K562 (cell line): ENCODE data around the gene KLHL29. TPM values are rescaled to one million over a fixed set of nuclear protein-coding genes. Genes with fewer than 3 reads are reported as not detected.

ENCODE experiments used
- CSDE1 ChIP-seq, 2 experiments: fragments of 450-650 bp; IDR thresholded peaks; 2 replicates each; pipeline ENCODE4 v1.6.1; 2016; ENCODE audit warnings: mild to moderate bottlenecking in 1 of 2
- MBD1 ChIP-seq: fragments of 250-450 bp; sonication (Bioruptor Pico); IDR thresholded peaks from 2 replicates; pipeline ENCODE4 v1.8.0; 2022; ENCODE audit warnings: inconsistent platforms
- ZNF431 ChIP-seq: sonication (generic); formaldehyde crosslinking; IDR thresholded peaks from 2 replicates; pipeline ENCODE4 v1.8.0; 2022; ENCODE audit warnings: mild to moderate bottlenecking, missing genetic modification reagents
- ZNF561 ChIP-seq: fragments of 450-650 bp; formaldehyde crosslinking; conservative IDR thresholded peaks from 2 replicates; pipeline ENCODE4 v1.4.0; 2020; ENCODE audit warnings: mild to moderate bottlenecking, moderate library complexity
- ZNF609 ChIP-seq: sonication (generic); formaldehyde crosslinking; IDR thresholded peaks from 2 replicates; pipeline ENCODE4 v1.8.1; 2023; ENCODE audit warnings: missing genetic modification reagents, mild to moderate bottlenecking, borderline replicate concordance
- polyA plus RNA-seq, 8 experiments: library from polyadenylated mRNA; depleted of rRNA in 4 of 8; stranded (reverse) in 5 of 8; unstranded in 3 of 8; fragments of >200 nt; fragmentation: Nextera tagmentation in 2 of 8; fragmentation: Illumina TruSeq in 1 of 8; extraction: Ambion mirVana in 2 of 8; extraction: Trizol in 1 of 8; gene quantifications; 2 replicates each; pipeline versions ENCODE4 v1.2.1 to v1.2.3, GENCODE V29; 2011 to 2014; ENCODE audit warnings: inconsistent platforms in 1 of 8, missing spikeins in 1 of 8
- total RNA-seq, 7 experiments: library from RNA; depleted of rRNA in 6 of 7; stranded (reverse); fragments of >200 nt in 6 of 7; fragmentation: Illumina TruSeq in 2 of 7; extraction: Trizol in 2 of 7; gene quantifications; 2 replicates each; pipeline versions ENCODE4 v1.2.1 to v1.2.3, GENCODE V29; 2011 to 2021; ENCODE audit warnings: low replicate concordance in 1 of 7

The KLHL29 gene
- total and polyA plus RNA-seq, 9 of the 15 experiments (the other 6 are each of a cell fraction or from before 2014, with no cell fraction given), result 0.03 to 0.31 (median 0.08) TPM; not detected in 1

GRCh38 chr2:23571527-23572282 is 186.7 kb downstream of the KLHL29 start (continued):
- no peak for TF ChIP-seq ZNF609 (CRISPR knock-in tag)
- TF ChIP-seq ZNF431 (CRISPR knock-in tag), result no peak
- TF ChIP-seq MBD1 (CRISPR knock-in tag), result no peak
- no peak for TF ChIP-seq CSDE1 (IDR thresholded peaks at IDR 0.05)
- no peak for TF ChIP-seq ZNF561 (CRISPR knock-in tag)
